Panc1 (cell line): ENCODE measurements around the gene DLG4. TPM values are rescaled to one million over a fixed set of nuclear protein-coding genes. Genes with fewer than 3 reads are reported as not detected.
"Not testable (repeated sequence)": the region's sequence is repeated elsewhere in the genome, so short reads cannot be mapped to it uniquely, and the experiment has no call there.

Experiments
- ATAC-seq: fragments of 200-7000 bp; cut with Tn5 transposase; 2 replicates; pipeline ENCODE4 v1.9.1; 2020; ENCODE audit warnings: mild to moderate bottlenecking, moderate library complexity
- BruUV-seq: library from RNA; stranded (reverse); fragments of 400-500 nt; replicated peaks from 2 replicates; lab custom pipeline; 2021; lab: Mats Ljungman, UMichigan
- CTCF ChIA-PET: fragments of 300-600 bp; sonication (Branson Sonifier 250); formaldehyde crosslinking; loops from one replicate; lab custom pipeline; 2022; ENCODE audit warnings: antibody characterized with exemption; lab: Charles Lee
- POLR2A ChIA-PET: fragments of 300-600 bp; sonication (Branson Sonifier 250); formaldehyde crosslinking; loops from one replicate; lab custom pipeline; 2022; ENCODE audit warnings: antibody characterized with exemption; lab: Charles Lee
- DNase-seq: peaks from one replicate; pipeline ENCODE4 v3.0.0-alpha.2; 2010; ENCODE audit warnings: low read depth, low spot score
- H3K27ac ChIP-seq: 2 replicates; pipeline ENCODE4 v1.5.1; 2011; ENCODE audit warnings: mild to moderate bottlenecking, low read length, inconsistent platforms
- H3K27me3 ChIP-seq: fragments of 200-500 bp; sonication (Bioruptor generic); 2 replicates; pipeline ENCODE4 v1.6.0; 2014; ENCODE audit warnings: low read length, inconsistent platforms; ENCODE audit not compliant: control insufficient read depth, insufficient read depth
- H3K36me3 ChIP-seq: fragments of 200-500 bp; sonication (Bioruptor generic); 2 replicates; pipeline ENCODE4 v1.5.1; 2014; ENCODE audit warnings: inconsistent platforms, mild to moderate bottlenecking, low read length, moderate library complexity; ENCODE audit not compliant: control insufficient read depth, insufficient read depth
- H3K4me1 ChIP-seq: 2 replicates; pipeline ENCODE4 v1.5.1; 2011; ENCODE audit warnings: inconsistent platforms, mild to moderate bottlenecking, low read length, moderate library complexity; ENCODE audit not compliant: control insufficient read depth, insufficient read depth
- H3K4me3 ChIP-seq, 2 experiments: 2 replicates each; pipeline ENCODE4 v1.5.1; 2011 to 2012; ENCODE audit warnings: low read depth in 2 of 2, low read length in 2 of 2, mild to moderate bottlenecking in 2 of 2, inconsistent platforms in 1 of 2, moderate library complexity in 1 of 2
- H3K9me3 ChIP-seq: fragments of 200-500 bp; sonication (Bioruptor generic); 2 replicates; pipeline ENCODE4 v1.5.1; 2014; ENCODE audit warnings: low read depth, mild to moderate bottlenecking, inconsistent platforms, low read length, moderate library complexity; ENCODE audit not compliant: control insufficient read depth, insufficient read depth
- POLR2AphosphoS5 ChIP-seq: IDR thresholded peaks from 2 replicates; pipeline ENCODE4 v1.6.1; 2012; ENCODE audit warnings: mild to moderate bottlenecking, low read depth, low read length, moderate library complexity
- SIN3A ChIP-seq: IDR thresholded peaks from 2 replicates; pipeline ENCODE4 v1.6.1; 2012; ENCODE audit warnings: low read depth, mild to moderate bottlenecking, low read length, moderate library complexity, borderline replicate concordance; ENCODE audit not compliant: insufficient read depth
- TCF7L2 ChIP-seq: IDR thresholded peaks from 2 replicates; pipeline ENCODE4 v1.6.1; 2011; ENCODE audit warnings: mild to moderate bottlenecking, low read depth, low read length, inconsistent platforms
- in situ Hi-C: cut with HindIII; loops from 2 replicates; pipeline ENCODE4 v1.10.0; 2016; ENCODE audit warnings: low sequenced_read_pairs, low pct_unique_long_range_greater_than_20kb
- intact Hi-C: fragments of 100-400 bp; cut with micrococcal nuclease; formaldehyde crosslinking; loops from one replicate; pipeline ENCODE4 v1.10.0; 2022; ENCODE audit not compliant: unreplicated experiment
- total RNA-seq: library from RNA; stranded (reverse); gene quantifications from one replicate; pipeline ENCODE4 v1.2.1, GENCODE V29; 2021; ENCODE audit not compliant: unreplicated experiment
- TF ChIP-seq, protein P1 (sequence below), 2 experiments: IDR thresholded peaks; 2 replicates each; pipeline ENCODE4 v1.6.1; 2011 to 2012; ENCODE audit warnings: low read depth in 2 of 2, control low read depth in 1 of 2, low read length in 1 of 2, mild to moderate bottlenecking in 1 of 2, moderate library complexity in 1 of 2; ENCODE audit not compliant: insufficient read depth in 1 of 2
- TF ChIP-seq, protein P2 (sequence below): fragments of 450-650 bp; IDR thresholded peaks from 2 replicates; pipeline ENCODE4 v1.5.1; 2017; ENCODE audit warnings: mild to moderate bottlenecking

DLG4 gene
- total RNA-seq, 1 experiment from 2014 or later = 32.4 TPM

DNA sequence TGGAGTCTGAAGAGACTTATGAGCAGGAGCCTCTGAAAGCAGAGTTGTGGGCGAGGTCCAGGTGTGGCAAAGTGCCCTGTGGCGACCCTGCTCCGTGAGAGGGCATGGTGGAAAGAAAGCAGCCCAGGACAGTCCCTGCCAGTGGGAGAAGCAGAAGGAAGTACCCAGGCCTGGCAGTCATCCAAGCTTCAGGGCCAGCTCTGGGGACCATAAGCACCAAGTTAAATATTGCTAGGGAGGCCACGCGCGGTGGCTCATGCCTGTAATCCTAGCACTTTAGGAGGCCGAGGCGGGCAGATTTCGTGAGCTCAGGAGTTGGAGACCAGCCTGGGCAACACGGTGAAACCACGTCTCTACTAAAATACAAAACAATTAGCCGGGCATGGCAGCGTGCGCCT, 35.5 kb downstream of the DLG4 start:
- Histone ChIP-seq H3K27ac (no peak overlapping the region), H3K4me3 (no peak overlapping the region), H3K4me1 (no peaks in the 10 kb centered on the region), H3K27me3 (no peaks in the 10 kb centered on the region), H3K36me3 (no peaks in the 10 kb centered on the region), H3K9me3 (no peaks in the 10 kb centered on the region)
- BruUV-seq = no TSS peak
- TF ChIP-seq, protein P1, sequence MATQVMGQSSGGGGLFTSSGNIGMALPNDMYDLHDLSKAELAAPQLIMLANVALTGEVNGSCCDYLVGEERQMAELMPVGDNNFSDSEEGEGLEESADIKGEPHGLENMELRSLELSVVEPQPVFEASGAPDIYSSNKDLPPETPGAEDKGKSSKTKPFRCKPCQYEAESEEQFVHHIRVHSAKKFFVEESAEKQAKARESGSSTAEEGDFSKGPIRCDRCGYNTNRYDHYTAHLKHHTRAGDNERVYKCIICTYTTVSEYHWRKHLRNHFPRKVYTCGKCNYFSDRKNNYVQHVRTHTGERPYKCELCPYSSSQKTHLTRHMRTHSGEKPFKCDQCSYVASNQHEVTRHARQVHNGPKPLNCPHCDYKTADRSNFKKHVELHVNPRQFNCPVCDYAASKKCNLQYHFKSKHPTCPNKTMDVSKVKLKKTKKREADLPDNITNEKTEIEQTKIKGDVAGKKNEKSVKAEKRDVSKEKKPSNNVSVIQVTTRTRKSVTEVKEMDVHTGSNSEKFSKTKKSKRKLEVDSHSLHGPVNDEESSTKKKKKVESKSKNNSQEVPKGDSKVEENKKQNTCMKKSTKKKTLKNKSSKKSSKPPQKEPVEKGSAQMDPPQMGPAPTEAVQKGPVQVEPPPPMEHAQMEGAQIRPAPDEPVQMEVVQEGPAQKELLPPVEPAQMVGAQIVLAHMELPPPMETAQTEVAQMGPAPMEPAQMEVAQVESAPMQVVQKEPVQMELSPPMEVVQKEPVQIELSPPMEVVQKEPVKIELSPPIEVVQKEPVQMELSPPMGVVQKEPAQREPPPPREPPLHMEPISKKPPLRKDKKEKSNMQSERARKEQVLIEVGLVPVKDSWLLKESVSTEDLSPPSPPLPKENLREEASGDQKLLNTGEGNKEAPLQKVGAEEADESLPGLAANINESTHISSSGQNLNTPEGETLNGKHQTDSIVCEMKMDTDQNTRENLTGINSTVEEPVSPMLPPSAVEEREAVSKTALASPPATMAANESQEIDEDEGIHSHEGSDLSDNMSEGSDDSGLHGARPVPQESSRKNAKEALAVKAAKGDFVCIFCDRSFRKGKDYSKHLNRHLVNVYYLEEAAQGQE (IDR thresholded peaks at IDR 0.05; ENCODE audit: insufficient read depth in 1 of 2, low read depth in 2 of 2, low read length in 1 of 2) = no peak
- no peak for TF ChIP-seq TCF7L2
- TF ChIP-seq, protein P2, sequence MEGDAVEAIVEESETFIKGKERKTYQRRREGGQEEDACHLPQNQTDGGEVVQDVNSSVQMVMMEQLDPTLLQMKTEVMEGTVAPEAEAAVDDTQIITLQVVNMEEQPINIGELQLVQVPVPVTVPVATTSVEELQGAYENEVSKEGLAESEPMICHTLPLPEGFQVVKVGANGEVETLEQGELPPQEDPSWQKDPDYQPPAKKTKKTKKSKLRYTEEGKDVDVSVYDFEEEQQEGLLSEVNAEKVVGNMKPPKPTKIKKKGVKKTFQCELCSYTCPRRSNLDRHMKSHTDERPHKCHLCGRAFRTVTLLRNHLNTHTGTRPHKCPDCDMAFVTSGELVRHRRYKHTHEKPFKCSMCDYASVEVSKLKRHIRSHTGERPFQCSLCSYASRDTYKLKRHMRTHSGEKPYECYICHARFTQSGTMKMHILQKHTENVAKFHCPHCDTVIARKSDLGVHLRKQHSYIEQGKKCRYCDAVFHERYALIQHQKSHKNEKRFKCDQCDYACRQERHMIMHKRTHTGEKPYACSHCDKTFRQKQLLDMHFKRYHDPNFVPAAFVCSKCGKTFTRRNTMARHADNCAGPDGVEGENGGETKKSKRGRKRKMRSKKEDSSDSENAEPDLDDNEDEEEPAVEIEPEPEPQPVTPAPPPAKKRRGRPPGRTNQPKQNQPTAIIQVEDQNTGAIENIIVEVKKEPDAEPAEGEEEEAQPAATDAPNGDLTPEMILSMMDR = no peak
- TF ChIP-seq POLR2AphosphoS5 = no peak
- no peak for TF ChIP-seq SIN3A
- in situ Hi-C loops = no loop called here
- CTCF ChIA-PET = no interaction called here
- ATAC-seq = no peak
- no peak for DNase-seq
- POLR2A ChIA-PET = interaction anchor here (0.6 kb wide), 1 partner anchor 36 kb away, joined by 3 read pairs; no protein-coding TSS in a partner anchor
- intact Hi-C loops = no loop called here

DNA sequence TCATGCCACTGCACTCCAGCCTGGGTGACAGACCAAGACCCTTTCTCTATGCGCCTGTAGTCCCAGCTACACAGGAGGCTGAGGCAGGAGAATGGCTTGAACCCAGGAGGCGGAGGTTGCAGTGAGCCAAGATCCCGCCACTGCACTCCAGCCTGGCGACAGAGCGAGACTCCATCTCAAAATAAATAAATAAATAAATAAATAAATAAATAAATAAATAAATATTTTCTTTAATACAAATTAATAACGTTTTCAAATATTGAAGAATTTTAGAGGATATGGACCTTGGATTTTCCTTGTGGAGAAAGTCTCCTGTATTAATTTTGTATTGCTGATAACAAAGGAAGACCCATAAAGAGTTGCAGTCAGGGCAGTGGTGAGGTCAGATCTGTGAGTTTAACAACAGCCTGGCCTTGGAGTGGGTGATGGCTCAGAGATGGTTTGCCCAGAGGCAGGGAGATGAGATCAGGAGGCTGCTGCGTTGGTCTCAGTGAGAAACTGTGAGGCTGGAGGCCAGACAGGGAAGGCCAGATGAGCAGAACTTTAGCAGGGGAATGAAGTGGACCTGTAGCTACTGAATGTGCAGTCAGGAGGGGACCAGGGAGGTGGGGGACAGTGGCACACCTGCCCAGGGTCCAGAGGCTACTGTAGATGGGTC, 36.1 kb downstream of the DLG4 start:
- intact Hi-C loops = no loop called here
- TF ChIP-seq, protein P1 (IDR thresholded peaks at IDR 0.05; ENCODE audit: insufficient read depth in 1 of 2, low read depth in 2 of 2, low read length in 1 of 2) = no peak
- TF ChIP-seq, protein P2 = no peak
- TF ChIP-seq TCF7L2 (no peak), POLR2AphosphoS5 (no peak), SIN3A (no peak)
- Histone ChIP-seq H3K4me1 (no peaks in the 10 kb centered on the region), H3K36me3 (no peaks in the 10 kb centered on the region), H3K4me3 (no peak overlapping the region), H3K9me3 (no peaks in the 10 kb centered on the region), H3K27me3 (no peaks in the 10 kb centered on the region), H3K27ac (no peak overlapping the region)
- DNase-seq = no peak
- ChIA-PET POLR2A (interaction anchor here (0.6 kb wide), 1 partner anchor 37 kb away, joined by 3 read pairs; no protein-coding TSS in a partner anchor), CTCF (no interaction called here)
- in situ Hi-C loops = no loop called here
- ATAC-seq = peak; percentile 42; the same call in 1 of the 2 replicates
- BruUV-seq = no TSS peak

DNA sequence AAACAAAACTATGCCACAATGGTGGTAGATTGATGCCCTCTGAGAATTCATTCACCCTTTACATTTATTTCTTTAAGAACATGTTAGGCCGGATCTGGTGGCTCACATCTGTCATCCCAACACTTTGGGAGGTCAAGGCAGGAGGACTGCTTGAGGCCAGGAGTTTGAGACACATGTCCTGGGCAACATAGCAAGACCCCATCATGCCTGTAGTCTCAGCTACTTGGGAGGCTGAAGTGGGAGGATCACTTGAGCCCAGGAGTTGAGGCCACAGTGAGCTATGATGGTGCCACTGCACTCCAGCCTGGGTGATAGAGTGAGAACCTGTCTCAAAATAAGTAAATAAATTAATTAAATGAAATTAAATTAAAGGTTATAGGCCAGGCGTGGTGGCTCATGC, 37.5 kb downstream of the DLG4 start:
- H3K4me3 ChIP-seq, in situ Hi-C loops, ATAC-seq, intact Hi-C loops, DNase-seq, CTCF ChIA-PET, H3K36me3 ChIP-seq, H3K9me3 ChIP-seq, BruUV-seq, H3K27ac ChIP-seq, H3K4me1 ChIP-seq, H3K27me3 ChIP-seq: not testable (repeated sequence)
- POLR2A ChIA-PET = interaction anchor here (0.6 kb wide), 1 partner anchor 113 kb away, joined by 3 read pairs; no protein-coding TSS in a partner anchor
